Endodermal cell (in vitro differentiated cells): ENCODE results near the gene TES. TPM values are rescaled to one million over a fixed set of nuclear protein-coding genes. Genes with fewer than 3 reads are reported as not detected.
A peak's percentile ranks its signal among the peaks of the same experiment; 100 is the strongest.

ENCODE experiments used
- DNase-seq: peaks from one replicate; pipeline ENCODE4 v3.0.0-alpha.2; 2017
- H3K27ac ChIP-seq: 2 replicates; pipeline ENCODE4 v1.5.1; 2013; ENCODE audit warnings: mild to moderate bottlenecking, low read depth, low read length, moderate library complexity
- H3K27me3 ChIP-seq: 2 replicates; pipeline ENCODE4 v1.6.1; 2013; ENCODE audit warnings: mild to moderate bottlenecking, low read length, moderate library complexity; ENCODE audit not compliant: insufficient read depth, control insufficient read depth, poor library complexity, severe bottlenecking
- H3K36me3 ChIP-seq: 2 replicates; pipeline ENCODE4 v1.7.0; 2013; ENCODE audit warnings: mild to moderate bottlenecking, low read length, moderate library complexity; ENCODE audit not compliant: control insufficient read depth, insufficient read depth
- H3K4me1 ChIP-seq: one replicate; pipeline ENCODE4 v1.7.0; 2013; ENCODE audit warnings: low read length; ENCODE audit not compliant: control insufficient read depth, insufficient read depth
- H3K4me3 ChIP-seq: 2 replicates; pipeline ENCODE4 v1.5.1; 2013; ENCODE audit warnings: mild to moderate bottlenecking, low read length, moderate library complexity
- H3K9ac ChIP-seq: 2 replicates; pipeline ENCODE4 v1.6.1; 2013; ENCODE audit warnings: mild to moderate bottlenecking, low read length, moderate library complexity; ENCODE audit not compliant: poor library complexity, severe bottlenecking; ENCODE audit errors: extremely low read depth
- H3K9me3 ChIP-seq: 2 replicates; pipeline ENCODE4 v1.6.1; 2013; ENCODE audit warnings: mild to moderate bottlenecking, low read length, moderate library complexity; ENCODE audit not compliant: control insufficient read depth
- H3K27ac Mint-ChIP-seq: 2 replicates; pipeline ENCODE4 v1.8.0; 2020; ENCODE audit warnings: mixed read lengths
- H3K27me3 Mint-ChIP-seq: 2 replicates; pipeline ENCODE4 v1.8.0; 2021; ENCODE audit warnings: mild to moderate bottlenecking, mixed read lengths; ENCODE audit not compliant: insufficient read depth
- H3K36me3 Mint-ChIP-seq: 2 replicates; pipeline ENCODE4 v1.8.0; 2020; ENCODE audit warnings: low read depth, mixed read lengths
- H3K4me1 Mint-ChIP-seq: 2 replicates; pipeline ENCODE4 v1.8.0; 2020; ENCODE audit warnings: mixed read lengths
- H3K4me3 Mint-ChIP-seq: 2 replicates; pipeline ENCODE4 v1.8.0; 2020; ENCODE audit warnings: mild to moderate bottlenecking, moderate library complexity, mixed read lengths
- H3K9me3 Mint-ChIP-seq: 2 replicates; pipeline ENCODE4 v1.8.0; 2020; ENCODE audit warnings: mild to moderate bottlenecking, mixed read lengths
- CTCF ChIP-seq: fragments of 200-600 bp; sonication (generic); conservative IDR thresholded peaks from 2 replicates; pipeline ENCODE4 v1.5.0; 2021; ENCODE audit warnings: antibody characterized with exemption, mild to moderate bottlenecking
- WGBS, 2 experiments: methylation state at CpG; one replicate each; pipeline versions ENCODE4 v1.1.5 to v1.1.7; 2013; ENCODE audit warnings: missing lambda C conversion rate in 2 of 2, mixed read lengths in 1 of 2; ENCODE audit not compliant: insufficient coverage in 1 of 2, insufficient read length in 1 of 2; 5-methylcytosine and 5-hydroxymethylcytosine counted together
- total RNA-seq, 2 donors: library from RNA; stranded (reverse); fragmentation: NEBNext Ultra II Directional in 1 of 2; extraction: Animal tissue kit (Norgen Biotek cat#: 25700) in 1 of 2; gene quantifications; 2 replicates in 1 of 2; 3 replicates in 1 of 2; pipeline ENCODE4 v1.2.1, GENCODE V29; 2021

TES gene
- total RNA-seq, 2 donors from 2014 or later, result 23.1 to 31.0 TPM

GRCh38 chr7:116298055-116298454 lies 87.7 kb downstream of the TES start:
- no peak overlapping the region for H3K27ac ChIP-seq
- no peak overlapping the region for H3K9ac ChIP-seq
- no peak overlapping the region for H3K27ac Mint-ChIP-seq
- H3K4me3 ChIP-seq, result no peak overlapping the region
- H3K36me3 Mint-ChIP-seq, result no peaks in the 10 kb centered on the region
- H3K4me3 Mint-ChIP-seq, result no peak overlapping the region
- H3K9me3 Mint-ChIP-seq, result peaks cover 12% of the 10 kb centered on the region
- H3K27me3 Mint-ChIP-seq, result no peaks in the 10 kb centered on the region
- H3K4me1 Mint-ChIP-seq, result no peaks in the 10 kb centered on the region
- DNase-seq, result no peak
- TF ChIP-seq CTCF, result no peak
- no peaks in the 10 kb centered on the region for H3K9me3 ChIP-seq
- H3K27me3 ChIP-seq, result no peaks in the 10 kb centered on the region
- 96 to 100% methylated on average over 1 of the region's 1 CpG for WGBS, 2 experiments
- H3K4me1 ChIP-seq, result no peaks in the 10 kb centered on the region
- H3K36me3 ChIP-seq, result no peaks in the 10 kb centered on the region

GRCh38 chr7:116298576-116298975 lies 88.2 kb downstream of the TES start:
- TF ChIP-seq CTCF, result no peak
- Histone ChIP-seq H3K27ac (no peak overlapping the region), H3K4me3 (no peak overlapping the region), H3K9ac (no peak overlapping the region), H3K27me3 (no peaks in the 10 kb centered on the region), H3K36me3 (no peaks in the 10 kb centered on the region), H3K4me1 (no peaks in the 10 kb centered on the region), H3K9me3 (no peaks in the 10 kb centered on the region)
- Mint-ChIP-seq H3K36me3 (no peaks in the 10 kb centered on the region), H3K4me1 (no peaks in the 10 kb centered on the region), H3K9me3 (peaks cover 12% of the 10 kb centered on the region), H3K27me3 (no peaks in the 10 kb centered on the region), H3K4me3 (no peak overlapping the region), H3K27ac (no peak overlapping the region)
- 85% methylated on average over 3 of the region's 3 CpGs; no CpG with 5 or more reads in 1 of the 2 experiments for WGBS, 2 experiments
- no peak for DNase-seq

- H3K36me3 ChIP-seq, result no peaks in the 10 kb centered on the region
- no peaks in the 10 kb centered on the region for H3K27me3 ChIP-seq
- Mint-ChIP-seq H3K4me3 (no peak overlapping the region), H3K27me3 (no peaks in the 10 kb centered on the region), H3K36me3 (no peaks in the 10 kb centered on the region), H3K27ac (no peak overlapping the region), H3K4me1 (peaks cover 10% of the 10 kb centered on the region), H3K9me3 (no peaks in the 10 kb centered on the region)
- peaks cover 3% of the 10 kb centered on the region for H3K4me1 ChIP-seq
- DNase-seq, result no peak
- no peak for TF ChIP-seq CTCF
- no peaks in the 10 kb centered on the region for H3K9me3 ChIP-seq
- 78 to 79% methylated on average over 4 to 5 of the region's 5 CpGs for WGBS, 2 experiments
- H3K27ac ChIP-seq, result no peak overlapping the region
- H3K9ac ChIP-seq, result peak overlapping the region; percentile 31
- peak overlapping the region; percentile 30 for H3K4me3 ChIP-seq
Observed at GRCh38 chr7:116305485-116306408, 95.4 kb downstream of the TES start.
